Spinal cord (tissue), 10 donors: ENCODE data around the gene FCHSD2. TPM values are rescaled to one million over a fixed set of nuclear protein-coding genes. Genes with fewer than 3 reads are reported as not detected.
"Not testable (repeated sequence)": the region's sequence is repeated elsewhere in the genome, so short reads cannot be mapped to it uniquely, and the experiment has no call there.

ENCODE experiments used
- DNase-seq, 6 donors: peaks; one replicate each; pipeline versions ENCODE4 v3.0.0 to v3.0.0-alpha.2; 2013 to 2015; ENCODE audit warnings: low spot score in 6 of 6, low read depth in 4 of 6
- H3K27ac ChIP-seq: one replicate; pipeline ENCODE4 v1.5.1; 2013; ENCODE audit warnings: low read depth, low read length, control low read depth
- H3K27me3 ChIP-seq: one replicate; pipeline ENCODE4 v1.6.1; 2013; ENCODE audit warnings: low read length; ENCODE audit not compliant: control insufficient read depth, insufficient read depth
- H3K36me3 ChIP-seq: one replicate; pipeline ENCODE4 v1.6.1; 2013; ENCODE audit warnings: low read length; ENCODE audit not compliant: control insufficient read depth, insufficient read depth
- H3K4me1 ChIP-seq: one replicate; pipeline ENCODE4 v1.6.1; 2013; ENCODE audit warnings: low read length; ENCODE audit not compliant: control insufficient read depth, insufficient read depth
- H3K4me3 ChIP-seq: one replicate; pipeline ENCODE4 v1.5.1; 2013; ENCODE audit warnings: low read depth, low read length, control low read depth
- H3K9me3 ChIP-seq: one replicate; pipeline ENCODE4 v1.6.1; 2013; ENCODE audit warnings: low read length; ENCODE audit not compliant: control insufficient read depth, insufficient read depth
- WGBS: methylation state at CpG from one replicate; pipeline ENCODE4 v1.1.5; 2013; ENCODE audit warnings: missing lambda C conversion rate; ENCODE audit not compliant: insufficient coverage; 5-methylcytosine and 5-hydroxymethylcytosine counted together
- polyA plus RNA-seq, 2 donors: library from polyadenylated mRNA; unstranded; fragments of 120-200 nt; gene quantifications; one replicate each; pipeline ENCODE4 v1.2.1, GENCODE V29; 2013; ENCODE audit not compliant: insufficient read length in 2 of 2
- total RNA-seq, 2 donors: library from RNA; depleted of rRNA in 1 of 2; stranded (reverse); fragments of 120-200 nt in 1 of 2; fragments of >200 nt in 1 of 2; gene quantifications; one replicate each; pipeline versions ENCODE4 v1.2.3 to v1.2.4, GENCODE V29; 2013 to 2014
- donor health status: healthy.

FCHSD2 gene
- total and polyA plus RNA-seq, 4 donors = 43.4 to 82.0 (median 58.8) TPM

- H3K9me3 ChIP-seq, H3K36me3 ChIP-seq, DNase-seq, H3K4me3 ChIP-seq, H3K27ac ChIP-seq, H3K27me3 ChIP-seq: not testable (repeated sequence)
- 90% methylated on average over 8 of the region's 10 CpGs for WGBS
- peaks cover 35% of the 10 kb centered on the region for H3K4me1 ChIP-seq
Observed at GRCh38 chr11:72811686-72812085, 330.4 kb downstream of the FCHSD2 start.

DNA sequence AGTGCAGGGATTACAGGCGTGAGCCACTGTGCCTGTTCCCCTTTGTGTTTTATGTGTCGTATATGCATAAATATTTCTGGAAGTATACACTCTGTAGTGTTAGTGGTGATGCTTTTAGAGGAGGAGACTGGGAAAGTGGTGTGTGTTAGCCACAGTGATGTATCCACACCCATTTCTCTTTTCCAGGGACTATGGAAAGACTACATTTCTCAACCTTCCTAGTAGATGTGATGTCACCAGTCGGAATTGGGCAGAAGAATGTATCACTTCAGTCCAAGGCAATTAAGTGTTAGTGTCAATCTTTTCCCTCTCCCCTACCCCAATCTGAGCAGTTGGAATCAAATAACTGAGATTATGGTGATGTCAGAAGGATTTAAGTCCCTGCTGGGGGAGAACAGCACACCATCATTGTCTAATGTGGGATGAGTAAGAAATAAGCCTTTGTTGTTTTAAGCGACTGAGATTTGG lies 333.8 kb downstream of the FCHSD2 start:
- DNase-seq = no peak
- no peaks in the 10 kb centered on the region for H3K36me3 ChIP-seq
- 75% methylated on average over 1 of the region's 4 CpGs for WGBS
- H3K9me3 ChIP-seq = no peaks in the 10 kb centered on the region
- H3K4me3 ChIP-seq = no peak overlapping the region
- no peak overlapping the region for H3K27ac ChIP-seq
- H3K27me3 ChIP-seq = no peaks in the 10 kb centered on the region
- H3K4me1 ChIP-seq = peaks cover 10% of the 10 kb centered on the region

DNA sequence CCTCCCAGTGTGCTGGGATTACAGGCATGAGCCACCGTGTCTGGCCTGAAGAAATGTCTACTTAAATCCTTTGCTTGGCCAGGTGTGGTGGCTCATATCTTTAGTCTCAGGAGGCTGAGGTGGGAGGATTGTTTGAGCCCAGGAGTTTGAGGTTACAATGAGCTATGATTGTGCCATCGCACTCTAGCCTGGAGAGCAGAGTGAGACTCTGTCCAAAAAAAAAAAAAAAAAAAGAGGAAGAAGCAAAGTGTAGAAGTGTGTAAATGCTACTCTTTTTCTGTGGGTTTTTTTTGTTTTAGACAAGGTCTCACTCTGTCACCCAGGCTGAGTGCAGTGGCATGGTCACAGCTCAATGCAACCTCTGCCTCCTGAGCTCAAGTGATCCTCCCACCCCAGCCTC lies 334.3 kb downstream of the FCHSD2 start:
- DNase-seq = no peak
- Histone ChIP-seq H3K4me1 (peaks cover 4% of the 10 kb centered on the region), H3K9me3 (no peaks in the 10 kb centered on the region), H3K27ac (no peak overlapping the region), H3K27me3 (no peaks in the 10 kb centered on the region), H3K36me3 (no peaks in the 10 kb centered on the region), H3K4me3 (no peak overlapping the region)
- 94% methylated on average over 2 of the region's 2 CpGs for WGBS

GRCh38 chr11:72807021-72807693 lies 335.0 kb downstream of the FCHSD2 start:
- WGBS = 100% methylated on average over 1 of the region's 5 CpGs
- H3K27ac ChIP-seq = no peak overlapping the region
- no peak for DNase-seq

GRCh38 chr11:72806378-72806777 lies 335.7 kb downstream of the FCHSD2 start:
- not testable (repeated sequence) for H3K27ac ChIP-seq, H3K27me3 ChIP-seq, H3K36me3 ChIP-seq, H3K4me3 ChIP-seq, H3K4me1 ChIP-seq, DNase-seq, H3K9me3 ChIP-seq
- 100% methylated on average over 1 of the region's 1 CpG for WGBS

More at GRCh38 chr11:72807021-72807693, 335.0 kb downstream of the FCHSD2 start:
- Histone ChIP-seq H3K27me3 (no peaks in the 10 kb centered on the region), H3K4me1 (no peaks in the 10 kb centered on the region), H3K36me3 (no peaks in the 10 kb centered on the region), H3K4me3 (no peak overlapping the region), H3K9me3 (no peaks in the 10 kb centered on the region)

GRCh38 chr11:72805216-72805615 lies 336.9 kb downstream of the FCHSD2 start:
- H3K27ac ChIP-seq = no peak overlapping the region
- no peak for DNase-seq
- no peaks in the 10 kb centered on the region for H3K27me3 ChIP-seq
- H3K4me1 ChIP-seq = no peaks in the 10 kb centered on the region
- H3K36me3 ChIP-seq = no peaks in the 10 kb centered on the region
- no peak overlapping the region for H3K4me3 ChIP-seq
- no CpG with 5 or more reads among the region's 6 CpGs for WGBS
- no peaks in the 10 kb centered on the region for H3K9me3 ChIP-seq

- DNase-seq = no peak
- 96% methylated on average over 3 of the region's 6 CpGs for WGBS
- Histone ChIP-seq H3K27ac (no peak overlapping the region), H3K9me3 (no peaks in the 10 kb centered on the region), H3K4me3 (no peak overlapping the region), H3K4me1 (no peaks in the 10 kb centered on the region), H3K36me3 (no peaks in the 10 kb centered on the region), H3K27me3 (no peaks in the 10 kb centered on the region)
Observed at GRCh38 chr11:72802822-72803221, 339.3 kb downstream of the FCHSD2 start.

DNA sequence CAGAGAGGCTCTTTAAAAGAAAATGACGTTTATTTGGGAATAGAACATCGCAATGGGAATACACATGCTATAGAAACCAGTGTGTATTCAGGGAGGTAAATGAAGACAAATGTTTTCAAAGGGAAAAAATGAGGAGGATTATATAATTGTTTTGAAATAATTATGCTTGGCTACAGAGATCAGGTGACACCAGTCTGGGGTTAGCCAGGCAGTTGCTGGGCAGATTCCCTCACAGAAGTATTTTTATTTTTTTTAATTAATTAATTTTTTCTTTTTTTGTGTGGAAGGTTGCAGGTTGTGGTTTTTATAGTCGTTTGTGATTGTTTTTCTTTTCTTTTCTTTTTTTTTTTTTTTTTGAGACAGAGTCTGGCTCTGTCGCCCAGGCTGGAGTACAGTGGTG lies 342.7 kb downstream of the FCHSD2 start:
- 83% methylated on average over 1 of the region's 4 CpGs for WGBS
- peak in 1 of 6 donors; percentile 46 for DNase-seq
- no peaks in the 10 kb centered on the region for H3K36me3 ChIP-seq
- no peaks in the 10 kb centered on the region for H3K9me3 ChIP-seq
- no peak overlapping the region for H3K27ac ChIP-seq
- H3K4me3 ChIP-seq = no peak overlapping the region
- no peaks in the 10 kb centered on the region for H3K27me3 ChIP-seq
- H3K4me1 ChIP-seq = peaks cover 1% of the 10 kb centered on the region

DNA sequence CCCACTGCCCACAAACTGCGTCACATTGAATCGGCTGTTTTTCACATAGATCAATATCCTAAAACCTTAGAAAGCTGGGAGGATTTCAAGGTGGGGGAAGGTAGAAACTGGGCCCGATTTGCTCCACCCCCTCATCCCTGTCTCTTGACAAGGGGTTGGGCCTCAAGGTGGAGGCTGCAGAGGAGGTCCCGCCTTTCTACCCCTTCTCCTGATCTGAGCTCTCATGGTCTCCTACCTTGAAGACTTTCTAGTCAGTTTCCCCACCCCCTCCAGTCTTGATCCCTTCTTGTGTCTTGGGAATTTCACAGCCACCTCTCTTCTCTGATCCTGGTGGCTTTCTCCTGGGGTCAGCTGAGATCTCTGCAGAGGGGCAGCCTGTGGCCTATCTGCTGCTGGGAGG lies 343.8 kb downstream of the FCHSD2 start:
- Histone ChIP-seq H3K27ac (no peak overlapping the region), H3K4me3 (no peak overlapping the region), H3K27me3 (no peaks in the 10 kb centered on the region), H3K9me3 (no peaks in the 10 kb centered on the region), H3K4me1 (peaks cover 7% of the 10 kb centered on the region), H3K36me3 (no peaks in the 10 kb centered on the region)
- 100% methylated on average over 1 of the region's 4 CpGs for WGBS
- DNase-seq = no peak
